ENCODE data around the gene LEMD1. TPM values are rescaled to one million over a fixed set of nuclear protein-coding genes. Genes with fewer than 3 reads are reported as not detected.
"Not testable (repeated sequence)": the region's sequence is repeated elsewhere in the genome, so short reads cannot be mapped to it uniquely, and the experiment has no call there.

The LEMD1 gene
- total and polyA plus RNA-seq, 5 experiments from 2014 or later = not detected

DNA sequence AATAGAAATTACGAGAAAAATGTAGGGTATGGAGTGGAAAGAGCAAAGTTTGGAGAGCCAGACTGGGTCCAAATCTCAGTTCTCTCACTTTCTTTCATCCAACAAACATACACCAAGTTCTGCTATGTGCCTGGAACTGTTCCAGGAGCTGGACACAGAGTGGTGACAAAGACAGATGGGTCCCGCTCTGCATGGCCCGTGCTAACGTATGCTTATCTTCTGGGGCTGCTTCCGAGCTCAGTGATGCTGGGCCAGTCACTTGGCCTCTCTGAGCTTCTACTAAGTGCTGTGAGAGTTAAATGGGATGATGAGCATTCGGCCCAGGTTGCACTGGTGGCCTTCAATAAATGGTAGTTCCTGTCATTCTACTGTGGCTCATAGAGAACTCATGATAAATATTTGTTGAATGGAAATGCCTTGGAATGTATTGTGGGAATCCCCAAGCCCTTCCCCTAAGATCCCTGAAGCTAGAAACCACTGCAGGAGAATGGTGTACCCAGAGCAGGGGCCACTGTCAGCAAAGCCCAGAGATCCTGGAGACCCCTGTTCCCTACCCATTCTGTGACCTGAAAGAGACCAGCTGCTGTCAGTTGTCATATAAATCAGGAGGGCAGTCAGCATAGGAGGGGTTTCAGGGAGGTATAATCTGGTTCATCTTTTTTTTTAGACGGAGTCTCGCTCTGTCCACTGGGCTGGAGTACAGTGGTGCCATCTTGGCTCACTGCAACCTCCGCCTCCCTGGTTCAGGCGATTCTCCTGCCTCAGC, 3.8 kb downstream of the LEMD1 start:
- no peak for DNase-seq
- Mint-ChIP-seq H3K9me3 (no peaks in the 10 kb centered on the region), H3K27ac (no peak overlapping the region), H3K4me3 (no peak overlapping the region), H3K36me3 (no peaks in the 10 kb centered on the region), H3K4me1 (peaks cover 0 to 2% (median 0%) of the 10 kb centered on the region in 4 donors), H3K27me3 (peaks cover 2 to 16% (median 13%) of the 10 kb centered on the region in 5 donors)
- ATAC-seq = no peak
- POLR2A ChIA-PET = no interaction called here

DNA sequence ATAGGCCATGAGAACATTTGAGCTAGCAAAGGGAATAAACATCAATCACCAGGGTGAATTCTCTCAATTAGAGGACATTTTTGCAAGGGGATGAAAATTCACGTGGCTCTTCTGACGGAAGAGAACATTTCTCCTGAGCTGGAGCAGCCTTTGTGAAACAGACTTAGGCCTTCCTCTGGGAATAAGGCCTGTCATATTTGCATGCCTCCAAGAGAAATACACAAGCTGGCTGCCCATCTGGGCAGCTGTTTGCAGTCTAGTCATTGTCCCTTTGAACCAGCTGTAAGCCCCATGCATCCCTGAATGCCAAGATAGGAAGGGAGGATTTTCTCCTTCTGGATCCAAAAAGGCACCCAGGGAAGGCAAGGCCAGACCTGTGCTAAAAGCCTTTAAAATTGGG, 5.5 kb downstream of the LEMD1 start:
- no peak overlapping the region for H3K4me3 Mint-ChIP-seq
- no peaks in the 10 kb centered on the region for H3K9me3 Mint-ChIP-seq
- ATAC-seq (no peak), DNase-seq (no peak)
- H3K36me3 Mint-ChIP-seq = no peaks in the 10 kb centered on the region
- no peak overlapping the region for H3K27ac Mint-ChIP-seq
- peaks cover 0 to 7% (median 5%) of the 10 kb centered on the region in 5 donors for H3K27me3 Mint-ChIP-seq
- H3K4me1 Mint-ChIP-seq = no peaks in the 10 kb centered on the region
- POLR2A ChIA-PET = interaction anchor here (0.9 kb wide), 1 partner anchor 16 kb away, joined by 3 read pairs; no protein-coding TSS in a partner anchor

DNA sequence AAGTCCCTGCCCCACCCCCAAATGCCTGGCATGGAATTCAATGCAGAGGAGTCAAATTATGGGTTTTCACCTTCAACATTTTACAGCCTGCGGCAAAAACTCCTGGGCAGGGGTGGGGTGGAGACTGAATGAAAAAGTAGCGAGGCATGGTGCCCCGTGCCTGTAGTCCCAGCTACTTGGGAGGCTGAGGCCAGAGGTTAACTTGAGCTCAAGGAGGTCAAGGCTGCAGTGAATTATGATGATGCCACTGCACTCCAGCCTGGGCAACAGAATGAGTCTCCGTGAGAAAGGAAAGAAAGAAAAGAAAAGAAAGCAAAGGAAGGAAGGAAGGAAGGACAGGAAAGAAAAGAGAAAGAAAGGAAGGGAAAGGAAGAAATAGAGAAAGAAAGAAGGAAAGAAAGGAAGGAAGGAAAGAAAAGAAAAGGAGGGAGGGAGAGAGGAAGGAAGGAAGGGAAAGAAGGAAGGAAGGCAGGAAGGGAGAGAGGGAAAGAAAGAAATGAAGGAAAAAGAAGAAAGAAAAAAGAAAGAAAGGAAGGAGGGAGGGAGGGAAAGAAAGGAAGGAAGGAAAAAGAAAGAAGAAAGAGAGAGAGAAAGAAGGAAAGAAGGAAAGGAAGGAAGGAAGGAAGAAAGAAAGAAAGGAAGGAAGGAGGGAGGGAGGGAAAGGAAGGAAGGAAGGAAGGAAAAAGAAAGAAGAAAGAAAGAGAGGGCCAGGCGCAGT, 11.1 kb downstream of the LEMD1 start:
- H3K27me3 Mint-ChIP-seq = peaks cover 8 to 16% (median 12%) of the 10 kb centered on the region in 5 donors
- DNase-seq = no peak
- ATAC-seq = no peak
- H3K4me1 Mint-ChIP-seq = peaks cover 0 to 9% (median 5%) of the 10 kb centered on the region in 4 donors
- no peak overlapping the region for H3K27ac Mint-ChIP-seq
- H3K36me3 Mint-ChIP-seq = peaks cover 0 to 6% (median 0%) of the 10 kb centered on the region in 3 donors
- H3K9me3 Mint-ChIP-seq = peaks cover 0 to 6% (median 0%) of the 10 kb centered on the region in 9 donors
- no peak overlapping the region for H3K4me3 Mint-ChIP-seq
- POLR2A ChIA-PET = no interaction called here

DNA sequence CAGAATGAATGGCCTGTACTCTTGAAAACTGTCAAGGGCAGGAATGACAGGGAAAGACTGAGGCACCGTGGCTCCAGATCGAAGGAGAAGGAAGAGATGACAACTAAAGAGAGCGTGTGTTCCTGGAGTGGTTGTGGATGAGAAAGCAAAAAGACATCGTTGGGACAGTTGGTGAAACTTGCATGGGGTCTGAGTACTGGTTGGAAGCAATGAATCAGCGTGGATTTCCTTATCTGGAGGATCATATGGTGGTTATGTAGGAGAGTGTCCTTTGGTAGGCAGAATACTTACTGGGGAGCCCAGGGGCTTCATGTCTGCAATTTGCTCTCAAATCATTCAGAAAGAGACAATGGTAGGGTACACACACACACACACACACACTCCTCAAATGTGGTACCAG, 13.9 kb downstream of the LEMD1 start:
- ATAC-seq (no peak), DNase-seq (no peak)
- Mint-ChIP-seq H3K27ac (peak overlapping the region in 3 of 10 donors; percentile 5 to 39 (median 22)), H3K4me3 (no peak overlapping the region), H3K36me3 (peaks cover 0 to 6% (median 0%) of the 10 kb centered on the region in 3 donors), H3K4me1 (peaks cover 4 to 9% (median 6%) of the 10 kb centered on the region in 4 donors), H3K9me3 (peaks cover 0 to 13% (median 0%) of the 10 kb centered on the region in 9 donors), H3K27me3 (peaks cover 8 to 11% (median 9%) of the 10 kb centered on the region in 5 donors)
- POLR2A ChIA-PET = no interaction called here

DNA sequence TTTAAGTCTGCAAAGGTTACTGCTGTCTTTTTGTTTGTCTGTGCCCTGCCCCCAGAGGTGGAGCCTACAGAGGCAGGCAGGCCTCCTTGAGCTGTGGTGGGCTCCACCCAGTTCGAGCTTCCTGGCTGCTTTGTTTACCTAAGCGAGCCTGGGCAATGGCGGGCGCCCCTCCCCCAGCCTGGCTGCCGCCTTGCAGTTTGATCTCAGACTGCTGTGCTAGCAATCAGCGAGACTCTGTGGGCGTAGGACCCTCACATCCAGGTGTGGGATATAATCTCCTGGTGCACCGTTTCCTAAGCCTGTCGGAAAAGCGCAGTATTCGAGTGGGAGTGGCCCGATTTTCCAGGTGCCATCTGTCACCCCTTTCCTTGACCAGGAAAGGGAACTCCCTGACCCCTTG, 15.6 kb downstream of the LEMD1 start:
- DNase-seq = peak in 1 of 10 donors; percentile 8
- H3K27ac Mint-ChIP-seq = peak overlapping the region in 1 of 10 donors; percentile 40
- peaks cover 8 to 11% (median 9%) of the 10 kb centered on the region in 5 donors for H3K27me3 Mint-ChIP-seq
- POLR2A ChIA-PET, H3K4me1 Mint-ChIP-seq, ATAC-seq, H3K36me3 Mint-ChIP-seq: not testable (repeated sequence)
- H3K9me3 Mint-ChIP-seq = peaks cover 0 to 16% (median 0%) of the 10 kb centered on the region in 9 donors
- H3K4me3 Mint-ChIP-seq = peak overlapping the region in 3 of 10 donors; percentile 18 to 34 (median 27)

DNA sequence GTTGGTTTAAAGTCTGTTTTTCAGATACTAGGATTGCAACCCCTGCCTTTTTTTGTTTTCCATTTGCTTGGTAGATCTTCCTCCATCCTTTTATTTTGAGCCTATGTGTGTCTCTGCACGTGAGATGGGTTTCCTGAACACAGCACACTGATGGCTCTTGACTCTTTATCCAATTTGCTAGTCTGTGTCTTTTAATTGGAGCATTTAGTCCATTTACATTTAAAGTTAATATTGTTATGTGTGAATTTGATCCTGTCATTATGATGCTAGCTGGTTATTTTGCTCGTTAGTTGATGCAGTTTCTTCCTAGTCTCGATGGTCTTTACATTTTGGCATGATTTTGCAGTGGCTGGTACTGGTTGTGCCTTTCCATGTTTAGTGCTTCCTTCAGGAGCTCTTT, 17.4 kb downstream of the LEMD1 start:
- DNase-seq, H3K27me3 Mint-ChIP-seq, ATAC-seq, POLR2A ChIA-PET, H3K4me3 Mint-ChIP-seq, H3K27ac Mint-ChIP-seq, H3K4me1 Mint-ChIP-seq, H3K36me3 Mint-ChIP-seq: not testable (repeated sequence)
- peaks cover 0 to 17% (median 0%) of the 10 kb centered on the region in 9 donors for H3K9me3 Mint-ChIP-seq

DNA sequence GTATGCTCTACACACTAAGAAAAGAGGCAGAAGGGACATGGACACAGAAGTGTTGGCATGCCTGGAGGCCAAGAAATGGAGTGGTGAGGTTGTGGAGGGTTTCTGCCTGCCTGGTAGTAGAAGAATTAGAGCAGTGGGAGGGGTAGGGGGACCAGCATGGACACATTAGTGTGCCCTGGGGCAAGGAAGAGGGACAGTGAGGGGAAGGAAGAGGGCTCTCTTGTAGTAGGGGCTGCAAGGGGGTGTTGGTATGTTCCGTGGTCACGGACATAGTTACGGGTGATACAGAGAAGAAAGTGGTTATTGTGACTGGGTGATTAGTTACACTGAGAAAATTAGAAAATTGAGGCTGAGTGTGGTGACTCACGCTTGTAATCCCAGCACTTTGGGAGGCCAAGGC, 23.3 kb downstream of the LEMD1 start:
- Mint-ChIP-seq H3K4me1 (peaks cover 0 to 5% (median 0%) of the 10 kb centered on the region in 4 donors), H3K4me3 (no peak overlapping the region), H3K27me3 (peaks cover 0 to 7% (median 5%) of the 10 kb centered on the region in 5 donors), H3K36me3 (no peaks in the 10 kb centered on the region), H3K27ac (no peak overlapping the region), H3K9me3 (peaks cover 0 to 5% (median 0%) of the 10 kb centered on the region in 9 donors)
- ATAC-seq (no peak), DNase-seq (no peak)
- POLR2A ChIA-PET = no interaction called here

DNA sequence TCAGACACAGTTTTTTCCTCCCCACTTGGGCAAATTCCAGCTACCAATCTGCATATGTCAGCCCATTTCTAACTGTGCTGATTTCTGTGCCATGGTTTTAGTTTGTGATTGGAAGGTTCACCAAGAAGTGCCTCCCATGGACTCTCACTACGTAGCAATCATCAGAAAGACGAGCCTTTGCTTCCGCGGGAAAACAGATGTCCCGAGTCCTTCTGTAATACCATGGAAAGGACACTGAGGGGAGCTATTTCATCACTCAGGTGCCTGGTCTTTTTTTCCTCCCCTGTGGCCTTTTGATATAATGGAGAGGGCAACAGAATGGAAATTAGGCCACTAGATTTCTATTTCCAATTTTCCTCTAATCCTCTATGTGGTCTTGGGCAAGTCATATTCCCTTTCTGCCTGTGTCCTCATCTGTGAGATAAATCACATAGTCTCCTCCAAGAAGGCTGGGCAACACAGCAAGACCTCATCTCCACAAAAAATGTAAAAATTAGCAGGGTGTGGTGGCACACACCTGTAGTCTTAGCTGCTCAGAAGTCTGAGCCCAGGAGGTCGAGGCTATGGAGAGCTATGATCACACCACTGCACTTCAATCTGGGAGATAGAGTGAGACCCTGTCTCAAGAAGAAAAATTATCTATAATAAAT, 24.8 kb downstream of the LEMD1 start:
- Mint-ChIP-seq H3K4me3 (no peak overlapping the region), H3K9me3 (peaks cover 0 to 2% (median 0%) of the 10 kb centered on the region in 9 donors), H3K27me3 (peaks cover 6 to 21% (median 7%) of the 10 kb centered on the region in 5 donors), H3K36me3 (no peaks in the 10 kb centered on the region), H3K27ac (no peak overlapping the region), H3K4me1 (peaks cover 0 to 5% (median 0%) of the 10 kb centered on the region in 4 donors)
- DNase-seq = peak in 6 of 10 donors; percentile 1 to 37 (median 26)
- peak in 1 of 2 donors; percentile 45 for ATAC-seq
- POLR2A ChIA-PET = no interaction called here

DNA sequence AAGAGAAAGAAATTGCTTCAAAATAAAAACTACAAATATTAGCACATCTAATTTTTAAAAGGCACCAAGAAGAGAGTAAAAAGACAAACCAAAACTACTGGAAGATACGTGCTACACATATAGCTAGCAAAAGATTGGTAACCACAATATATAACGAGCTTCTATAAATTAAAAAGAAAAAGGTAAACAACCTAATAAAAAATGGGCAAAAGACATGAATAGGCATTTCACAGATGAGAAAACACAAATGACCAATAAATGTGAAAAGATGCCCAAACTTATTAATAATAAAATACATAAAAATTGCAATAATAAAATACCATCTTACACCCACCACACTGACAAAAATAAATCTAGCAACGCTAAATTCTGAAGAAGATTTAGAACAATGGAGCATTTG, 26.2 kb downstream of the LEMD1 start:
- Mint-ChIP-seq H3K4me1 (peaks cover 0 to 5% (median 0%) of the 10 kb centered on the region in 4 donors), H3K4me3 (no peak overlapping the region), H3K36me3 (no peaks in the 10 kb centered on the region), H3K27ac (no peak overlapping the region), H3K9me3 (no peaks in the 10 kb centered on the region), H3K27me3 (peaks cover 7 to 36% (median 12%) of the 10 kb centered on the region in 5 donors)
- DNase-seq (no peak), ATAC-seq (no peak)
- POLR2A ChIA-PET = interaction anchor here (0.7 kb wide), 1 partner anchor 122 kb away, joined by 3 read pairs; no protein-coding TSS in a partner anchor

DNA sequence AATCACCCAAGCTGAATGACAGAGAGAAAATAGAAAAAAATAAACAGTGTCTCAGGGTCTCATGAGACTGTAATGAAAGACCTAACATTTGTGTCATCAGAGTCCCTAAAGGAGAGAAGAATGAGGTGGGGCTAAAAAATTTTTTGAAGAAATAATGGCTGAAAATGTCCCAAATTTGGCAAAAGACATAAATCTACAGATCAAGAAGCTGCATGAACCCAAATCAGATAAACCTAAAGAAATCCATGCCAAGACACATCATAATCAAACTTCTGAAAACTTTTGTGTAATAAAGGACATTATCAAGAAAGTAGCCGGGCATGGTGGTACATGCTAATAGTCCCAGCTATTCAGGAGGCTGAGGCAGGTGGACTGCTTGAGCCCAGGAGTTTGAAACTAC, 29.2 kb downstream of the LEMD1 start:
- DNase-seq (no peak), ATAC-seq (no peak)
- Mint-ChIP-seq H3K27ac (no peak overlapping the region), H3K4me3 (no peak overlapping the region), H3K4me1 (peaks cover 0 to 5% (median 0%) of the 10 kb centered on the region in 4 donors), H3K27me3 (peaks cover 7 to 48% (median 21%) of the 10 kb centered on the region in 5 donors), H3K36me3 (no peaks in the 10 kb centered on the region), H3K9me3 (no peaks in the 10 kb centered on the region)
- POLR2A ChIA-PET = no interaction called here

DNA sequence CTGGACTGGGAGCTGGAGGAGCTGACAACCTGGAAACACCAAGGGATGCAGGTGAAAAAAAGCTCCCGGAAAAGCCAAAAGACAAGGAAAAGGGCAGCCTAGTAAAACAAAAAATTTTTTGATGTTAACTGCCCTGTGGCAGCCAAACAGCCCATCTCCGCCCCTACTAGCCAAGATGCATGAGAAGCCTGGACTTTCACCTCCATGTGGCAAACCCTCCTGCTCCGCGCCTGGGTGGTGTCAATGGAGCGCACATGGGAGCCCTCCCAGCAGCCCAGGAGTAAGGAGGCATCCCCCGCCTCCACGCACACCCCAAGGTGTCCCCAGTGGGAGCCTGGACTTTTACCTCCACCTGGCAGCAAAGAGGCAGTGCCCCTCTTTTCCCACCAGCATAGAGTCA, 30.5 kb downstream of the LEMD1 start:
- H3K27me3 Mint-ChIP-seq = peaks cover 7 to 48% (median 21%) of the 10 kb centered on the region in 5 donors
- POLR2A ChIA-PET = no interaction called here
- no peak overlapping the region for H3K4me3 Mint-ChIP-seq
- H3K4me1 Mint-ChIP-seq = no peaks in the 10 kb centered on the region
- no peak overlapping the region for H3K27ac Mint-ChIP-seq
- H3K9me3 Mint-ChIP-seq = no peaks in the 10 kb centered on the region
- DNase-seq = no peak
- ATAC-seq = no peak
- no peaks in the 10 kb centered on the region for H3K36me3 Mint-ChIP-seq

DNA sequence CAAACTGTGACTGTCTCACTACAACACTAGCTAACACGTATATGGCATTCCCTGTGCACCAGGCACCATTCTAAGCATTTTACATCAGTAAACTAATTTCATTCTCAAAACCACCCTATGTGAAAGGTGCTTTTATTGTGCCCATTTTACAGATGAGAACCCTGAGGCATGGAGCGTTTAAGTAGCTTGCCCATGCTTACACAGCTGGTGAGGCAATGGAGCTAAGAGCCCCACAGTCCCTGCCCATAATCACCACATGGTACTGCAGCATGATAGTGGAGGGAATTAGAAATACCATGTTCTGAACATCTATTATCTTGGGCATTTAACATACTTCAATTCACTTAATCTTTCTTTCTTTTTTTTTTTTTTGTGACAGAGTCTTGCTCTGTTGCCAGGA, 34.0 kb downstream of the LEMD1 start:
- POLR2A ChIA-PET = interaction anchor here (0.7 kb wide), 2 partner anchors 46 to 53 kb away, joined by 3 to 4 read pairs; no protein-coding TSS in a partner anchor
- Mint-ChIP-seq H3K9me3 (no peaks in the 10 kb centered on the region), H3K27me3 (peaks cover 3 to 44% (median 15%) of the 10 kb centered on the region in 5 donors)

More for the DNA sequence above, 34.0 kb downstream of the LEMD1 start:
- no peak overlapping the region for H3K27ac Mint-ChIP-seq
- H3K4me1 Mint-ChIP-seq = no peaks in the 10 kb centered on the region
- no peak overlapping the region for H3K4me3 Mint-ChIP-seq
- DNase-seq = no peak
- H3K36me3 Mint-ChIP-seq = no peaks in the 10 kb centered on the region
- ATAC-seq = no peak
